GM18951 (cell line): ENCODE measurements around the gene NFKBIZ.
"Not testable (repeated sequence)": the region's sequence is repeated elsewhere in the genome, so short reads cannot be mapped to it uniquely, and the experiment has no call there.

ENCODE experiments used
- POLR2A ChIP-seq: IDR thresholded peaks from 4 replicates; pipeline ENCODE4 v1.6.1; 2011; ENCODE audit warnings: mild to moderate bottlenecking; ENCODE audit not compliant: insufficient read length, insufficient read depth; ENCODE audit errors: extremely low read depth
- in situ Hi-C: fragments of 300-500 bp; cut with MboI; formaldehyde crosslinking; loops from one replicate; pipeline ENCODE4 v1.12.0; 2022; ENCODE audit warnings: low sequenced_read_pairs, mixed read lengths, inconsistent platforms; ENCODE audit not compliant: unreplicated experiment

NFKBIZ gene

DNA sequence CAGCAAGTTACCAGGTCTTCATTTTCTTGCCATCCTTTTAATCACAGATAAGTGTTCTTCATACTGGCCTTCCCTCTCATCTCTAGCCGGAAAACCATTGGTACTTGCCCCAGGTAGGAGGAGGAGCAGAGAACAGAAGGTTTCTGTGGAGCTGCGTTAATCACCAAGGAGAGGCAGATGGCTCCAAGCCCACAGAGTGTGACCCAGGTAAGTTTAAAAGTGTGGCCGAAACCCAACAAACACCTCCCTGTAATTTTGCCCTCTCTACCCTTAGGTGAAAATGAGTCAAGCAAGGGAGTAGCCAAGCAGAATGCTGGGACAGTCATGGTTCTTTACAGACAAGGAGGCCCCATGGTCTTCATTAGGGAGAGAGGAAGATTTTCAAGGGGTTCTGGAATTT, 37.3 kb downstream of the NFKBIZ start:
- in situ Hi-C loops, result no loop called here
- TF ChIP-seq POLR2A, result no peak

DNA sequence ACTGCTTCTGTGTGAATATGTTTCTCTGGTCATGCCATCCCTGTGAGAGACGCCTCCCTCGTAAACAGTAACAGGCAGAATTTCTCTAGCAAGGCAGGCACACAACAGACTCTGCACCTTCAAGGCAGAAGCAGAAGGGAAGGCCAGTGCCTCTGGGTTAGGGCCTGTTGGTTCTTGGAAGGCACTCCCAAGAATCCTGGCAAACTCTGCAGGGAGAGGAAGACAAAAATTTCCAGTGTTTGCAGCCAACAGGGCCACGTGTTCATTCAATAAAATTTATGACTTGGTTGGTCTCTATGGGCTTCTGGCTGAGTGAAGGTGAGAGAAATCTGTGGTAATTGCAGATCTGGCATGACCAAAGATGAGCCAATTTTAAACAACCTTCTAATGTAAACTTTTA, 39.3 kb downstream of the NFKBIZ start:
- TF ChIP-seq POLR2A, result no peak
- in situ Hi-C loops, result no loop called here

DNA sequence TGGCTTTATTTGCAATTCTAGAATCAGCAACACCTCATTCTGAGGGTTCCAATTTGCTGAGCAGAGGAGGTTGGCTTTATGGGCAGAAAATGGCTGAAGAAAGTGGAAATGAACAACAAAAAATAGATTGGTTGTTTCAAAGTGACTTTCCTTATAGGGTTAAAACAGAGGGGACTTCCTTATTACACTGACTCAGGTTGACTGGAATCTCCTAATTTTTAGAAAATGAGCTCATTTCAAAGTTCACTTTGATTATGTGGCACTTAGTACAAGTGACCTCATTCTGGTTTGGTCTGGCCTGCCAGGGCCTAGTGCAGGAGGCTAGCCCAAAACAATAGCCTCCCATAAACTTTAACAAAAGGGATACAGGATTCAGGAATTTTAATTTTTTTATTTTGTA, 41.4 kb downstream of the NFKBIZ start:
- in situ Hi-C loops, result no loop called here
- no peak for TF ChIP-seq POLR2A

DNA sequence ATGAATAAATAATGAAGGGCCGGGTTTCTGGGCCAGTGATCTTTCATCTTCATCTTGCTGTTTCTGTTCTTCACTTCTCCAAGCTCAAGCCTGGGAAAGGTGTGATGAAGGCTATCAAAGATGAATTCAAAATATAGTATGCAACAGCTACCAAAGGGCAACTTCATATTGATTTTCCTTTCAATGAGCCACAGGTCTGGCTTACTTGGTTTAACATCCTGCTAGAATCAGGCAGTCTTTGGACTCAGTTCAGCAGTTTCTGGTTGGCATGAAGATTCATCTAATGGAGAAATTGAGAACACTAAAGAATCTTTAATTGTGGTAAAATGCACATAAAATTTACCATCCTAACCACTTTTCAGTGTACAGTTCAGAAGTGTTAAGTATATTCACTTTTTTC, 43.3 kb downstream of the NFKBIZ start:
- TF ChIP-seq POLR2A, result no peak
- in situ Hi-C loops, result no loop called here

GRCh38 chr3:101896083-101896757, 46.9 kb downstream of the NFKBIZ start:
- in situ Hi-C loops, result no loop called here
- TF ChIP-seq POLR2A, result no peak

- in situ Hi-C loops, result no loop called here
Observed at GRCh38 chr3:101897013-101897412, 47.7 kb downstream of the NFKBIZ start.

GRCh38 chr3:101898039-101898438, 48.7 kb downstream of the NFKBIZ start:
- no peak for TF ChIP-seq POLR2A
- in situ Hi-C loops, result no loop called here

More at GRCh38 chr3:101897013-101897412, 47.7 kb downstream of the NFKBIZ start:
- no peak for TF ChIP-seq POLR2A

DNA sequence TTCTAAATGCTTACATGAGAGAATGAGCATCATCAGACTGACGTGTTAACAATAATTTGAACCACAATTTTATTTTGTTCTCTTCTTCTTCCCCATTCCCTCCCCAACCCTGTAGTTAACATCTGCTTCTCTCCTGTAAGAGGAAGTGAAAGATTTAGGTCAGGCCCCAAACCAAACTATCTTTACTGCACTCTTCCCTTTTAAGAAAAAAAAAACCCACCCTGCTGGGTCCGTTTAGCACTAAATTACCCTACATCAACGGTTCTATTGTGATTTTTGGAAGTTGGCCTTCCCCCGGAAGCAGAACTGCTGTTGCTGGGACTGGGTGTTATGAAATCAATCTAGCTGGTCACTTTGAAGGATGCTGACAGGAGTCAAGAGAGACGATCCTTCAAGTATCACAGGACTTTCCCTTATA, 49.4 kb downstream of the NFKBIZ start:
- in situ Hi-C loops, result no loop called here
- TF ChIP-seq POLR2A, result no peak

DNA sequence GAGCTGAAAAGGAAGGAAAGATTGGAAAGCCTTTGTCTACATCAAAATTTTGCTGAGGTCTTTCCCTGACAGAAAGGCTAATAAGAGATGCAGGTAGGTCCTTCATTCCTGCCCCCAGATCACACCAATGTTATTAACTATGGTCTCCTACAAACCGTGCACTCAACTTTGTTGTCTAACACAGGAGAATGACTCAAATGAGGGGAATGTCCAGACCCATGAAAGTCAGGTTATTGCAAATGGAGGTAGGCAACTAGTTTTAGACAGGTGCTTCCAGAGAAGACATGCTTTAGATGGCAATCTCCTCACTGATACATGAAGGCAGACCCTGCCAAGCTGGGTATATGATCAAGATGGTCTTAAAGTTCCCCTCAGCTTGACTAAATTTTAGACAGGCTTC, 51.0 kb downstream of the NFKBIZ start:
- in situ Hi-C loops, result no loop called here

GRCh38 chr3:101900736-101901135, 51.4 kb downstream of the NFKBIZ start:
- TF ChIP-seq POLR2A, result no peak
- in situ Hi-C loops, result no loop called here

More for the DNA sequence above, 51.0 kb downstream of the NFKBIZ start:
- no peak for TF ChIP-seq POLR2A

DNA sequence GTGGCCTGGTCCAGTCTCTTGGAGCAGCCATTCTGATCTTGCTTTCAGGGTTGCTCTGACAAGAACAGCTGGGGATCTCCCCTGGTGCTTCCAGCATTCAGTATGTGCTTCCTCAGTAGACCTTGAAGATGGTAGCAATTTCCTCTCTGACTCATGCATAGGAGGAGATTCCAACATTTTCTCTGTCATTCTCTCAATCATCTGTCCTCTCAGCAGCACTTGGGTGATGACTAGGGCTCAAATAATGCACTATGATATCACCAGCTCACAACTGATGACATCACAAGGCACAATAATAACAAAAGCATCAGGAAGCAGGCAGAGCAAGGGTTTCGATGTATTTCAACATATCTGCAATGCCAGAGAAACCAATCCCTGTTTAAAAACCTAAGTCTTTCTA, 52.7 kb downstream of the NFKBIZ start:
- in situ Hi-C loops, result no loop called here
- no peak for TF ChIP-seq POLR2A

DNA sequence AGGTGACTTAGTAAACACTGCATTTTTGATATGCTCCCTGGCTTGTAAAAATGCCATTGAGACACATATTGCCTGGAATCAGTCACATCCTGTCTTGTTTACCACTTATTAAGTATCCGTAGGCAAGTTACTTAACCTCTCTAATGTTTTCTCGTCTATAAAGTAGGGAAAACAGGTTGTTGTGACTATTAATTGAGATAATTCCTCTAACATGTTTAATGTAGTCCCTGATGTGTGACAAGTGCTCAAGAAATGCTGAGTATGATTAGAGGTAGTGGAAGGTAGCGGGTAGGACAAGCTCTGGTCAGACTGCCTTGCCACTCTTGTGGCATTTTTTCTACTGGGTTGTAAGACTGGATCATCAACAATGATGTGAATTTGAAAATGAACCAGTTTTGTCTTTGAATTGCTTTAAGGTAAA, 54.1 kb downstream of the NFKBIZ start:
- TF ChIP-seq POLR2A, result no peak
- in situ Hi-C loops, result no loop called here

GRCh38 chr3:101905573-101905972, 56.3 kb downstream of the NFKBIZ start:
- in situ Hi-C loops, result not testable (repeated sequence)
